ENCODE results near the gene MRPL55.

DNA sequence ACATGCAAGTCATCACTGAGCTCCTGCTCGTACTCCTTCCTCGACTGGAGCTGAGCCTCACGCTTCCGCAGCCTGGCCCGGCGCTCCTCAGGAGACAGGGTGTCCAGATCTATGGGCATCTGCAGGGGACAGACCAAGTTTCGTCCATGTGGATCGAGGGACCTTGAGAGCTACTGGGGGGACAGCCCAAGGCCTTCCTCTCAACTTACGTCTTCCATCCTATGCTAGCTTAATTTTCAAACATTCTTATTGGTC is 2.4 kb downstream of the MRPL55 start:
- TF ChIP-seq, protein P1, sequence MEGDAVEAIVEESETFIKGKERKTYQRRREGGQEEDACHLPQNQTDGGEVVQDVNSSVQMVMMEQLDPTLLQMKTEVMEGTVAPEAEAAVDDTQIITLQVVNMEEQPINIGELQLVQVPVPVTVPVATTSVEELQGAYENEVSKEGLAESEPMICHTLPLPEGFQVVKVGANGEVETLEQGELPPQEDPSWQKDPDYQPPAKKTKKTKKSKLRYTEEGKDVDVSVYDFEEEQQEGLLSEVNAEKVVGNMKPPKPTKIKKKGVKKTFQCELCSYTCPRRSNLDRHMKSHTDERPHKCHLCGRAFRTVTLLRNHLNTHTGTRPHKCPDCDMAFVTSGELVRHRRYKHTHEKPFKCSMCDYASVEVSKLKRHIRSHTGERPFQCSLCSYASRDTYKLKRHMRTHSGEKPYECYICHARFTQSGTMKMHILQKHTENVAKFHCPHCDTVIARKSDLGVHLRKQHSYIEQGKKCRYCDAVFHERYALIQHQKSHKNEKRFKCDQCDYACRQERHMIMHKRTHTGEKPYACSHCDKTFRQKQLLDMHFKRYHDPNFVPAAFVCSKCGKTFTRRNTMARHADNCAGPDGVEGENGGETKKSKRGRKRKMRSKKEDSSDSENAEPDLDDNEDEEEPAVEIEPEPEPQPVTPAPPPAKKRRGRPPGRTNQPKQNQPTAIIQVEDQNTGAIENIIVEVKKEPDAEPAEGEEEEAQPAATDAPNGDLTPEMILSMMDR (IDR thresholded peaks at IDR 0.05): no peak
- no peak for TF ChIP-seq EZH2phosphoT487 (IDR thresholded peaks at IDR 0.05)
